Measurements from ENCODE around the gene TFEB.

DNA sequence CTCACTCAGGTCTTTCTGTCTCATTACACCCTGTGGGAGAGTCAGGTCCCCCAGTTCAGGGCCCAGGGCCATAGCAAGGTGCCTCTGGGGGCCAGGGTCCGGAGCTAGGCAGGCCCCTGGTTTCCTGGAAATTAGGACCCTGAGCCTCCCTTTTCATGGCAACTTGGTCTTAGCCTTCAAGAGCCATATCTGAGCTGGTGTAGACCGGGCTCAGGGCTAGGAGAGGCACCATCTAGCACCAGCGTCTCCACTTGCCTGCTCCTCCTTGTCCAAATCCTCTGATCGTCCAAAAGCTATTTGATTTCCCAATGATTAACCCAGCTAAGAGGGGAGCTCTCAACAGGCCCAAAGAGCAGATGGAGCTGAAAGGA lies 91.5 kb downstream of the TFEB start:
- TF ChIP-seq POLR2A (IDR thresholded peaks at IDR 0.05) = no peak
- TF ChIP-seq, protein P1, sequence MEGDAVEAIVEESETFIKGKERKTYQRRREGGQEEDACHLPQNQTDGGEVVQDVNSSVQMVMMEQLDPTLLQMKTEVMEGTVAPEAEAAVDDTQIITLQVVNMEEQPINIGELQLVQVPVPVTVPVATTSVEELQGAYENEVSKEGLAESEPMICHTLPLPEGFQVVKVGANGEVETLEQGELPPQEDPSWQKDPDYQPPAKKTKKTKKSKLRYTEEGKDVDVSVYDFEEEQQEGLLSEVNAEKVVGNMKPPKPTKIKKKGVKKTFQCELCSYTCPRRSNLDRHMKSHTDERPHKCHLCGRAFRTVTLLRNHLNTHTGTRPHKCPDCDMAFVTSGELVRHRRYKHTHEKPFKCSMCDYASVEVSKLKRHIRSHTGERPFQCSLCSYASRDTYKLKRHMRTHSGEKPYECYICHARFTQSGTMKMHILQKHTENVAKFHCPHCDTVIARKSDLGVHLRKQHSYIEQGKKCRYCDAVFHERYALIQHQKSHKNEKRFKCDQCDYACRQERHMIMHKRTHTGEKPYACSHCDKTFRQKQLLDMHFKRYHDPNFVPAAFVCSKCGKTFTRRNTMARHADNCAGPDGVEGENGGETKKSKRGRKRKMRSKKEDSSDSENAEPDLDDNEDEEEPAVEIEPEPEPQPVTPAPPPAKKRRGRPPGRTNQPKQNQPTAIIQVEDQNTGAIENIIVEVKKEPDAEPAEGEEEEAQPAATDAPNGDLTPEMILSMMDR (IDR thresholded peaks at IDR 0.05) = no peak

All from Peyer's patch (tissue), 4 donors.